Testis (tissue), 2 donors: ENCODE data around the gene ATP2A3.

Source experiments
- POLR2A ChIP-seq: fragments of 450-650 bp; IDR thresholded peaks from one replicate; pipeline ENCODE4 v1.6.1; 2017; ENCODE audit warnings: antibody characterized with exemption, mild to moderate bottlenecking, moderate library complexity
- TF ChIP-seq, protein P1 (sequence below), 3 experiments: fragments of 450-650 bp in 2 of 3; fragments of 200-600 bp in 1 of 3; sonication (generic) in 1 of 3; IDR thresholded peaks; one replicate each; pipeline ENCODE4 v1.5.1; 2016 to 2019; ENCODE audit warnings: antibody characterized with exemption in 3 of 3, mild to moderate bottlenecking in 2 of 3, moderate library complexity in 1 of 3

DNA sequence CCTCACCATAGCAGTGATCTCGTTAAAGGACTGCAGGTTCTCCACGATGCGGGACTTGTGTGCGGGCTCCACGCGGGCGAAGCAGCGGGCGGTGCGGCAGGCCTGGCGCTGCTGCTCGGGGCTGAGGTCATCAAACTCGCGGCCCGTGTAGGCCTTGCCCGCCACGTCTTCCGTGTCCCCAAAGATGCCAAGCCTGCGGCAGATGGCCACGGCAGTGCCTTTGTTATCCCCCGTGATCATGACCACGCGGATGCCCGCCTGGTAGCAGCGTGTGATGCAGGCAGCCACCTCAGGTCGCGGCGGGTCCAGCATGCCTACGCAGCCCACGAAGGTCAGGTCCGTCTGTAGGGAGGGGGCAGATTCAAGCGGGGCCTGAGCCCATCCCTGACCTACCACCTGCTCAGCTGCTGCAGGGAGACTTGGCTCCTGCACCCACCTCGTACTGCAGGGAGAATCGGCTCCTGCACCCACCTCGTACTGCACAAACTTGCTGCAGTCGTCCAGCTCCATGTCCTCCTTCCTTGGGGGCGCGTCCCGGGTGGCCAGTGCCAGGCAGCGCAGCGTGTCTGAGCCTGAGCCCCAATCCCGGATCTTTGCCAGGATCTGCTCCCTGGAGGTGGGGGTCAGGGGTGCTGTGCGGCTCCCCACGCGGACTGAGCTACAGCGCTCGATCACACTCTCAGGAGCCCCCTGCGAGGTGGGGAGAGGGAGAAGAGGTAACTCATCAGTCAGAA, 23.1 kb downstream of the ATP2A3 start:
- TF ChIP-seq, protein P1, sequence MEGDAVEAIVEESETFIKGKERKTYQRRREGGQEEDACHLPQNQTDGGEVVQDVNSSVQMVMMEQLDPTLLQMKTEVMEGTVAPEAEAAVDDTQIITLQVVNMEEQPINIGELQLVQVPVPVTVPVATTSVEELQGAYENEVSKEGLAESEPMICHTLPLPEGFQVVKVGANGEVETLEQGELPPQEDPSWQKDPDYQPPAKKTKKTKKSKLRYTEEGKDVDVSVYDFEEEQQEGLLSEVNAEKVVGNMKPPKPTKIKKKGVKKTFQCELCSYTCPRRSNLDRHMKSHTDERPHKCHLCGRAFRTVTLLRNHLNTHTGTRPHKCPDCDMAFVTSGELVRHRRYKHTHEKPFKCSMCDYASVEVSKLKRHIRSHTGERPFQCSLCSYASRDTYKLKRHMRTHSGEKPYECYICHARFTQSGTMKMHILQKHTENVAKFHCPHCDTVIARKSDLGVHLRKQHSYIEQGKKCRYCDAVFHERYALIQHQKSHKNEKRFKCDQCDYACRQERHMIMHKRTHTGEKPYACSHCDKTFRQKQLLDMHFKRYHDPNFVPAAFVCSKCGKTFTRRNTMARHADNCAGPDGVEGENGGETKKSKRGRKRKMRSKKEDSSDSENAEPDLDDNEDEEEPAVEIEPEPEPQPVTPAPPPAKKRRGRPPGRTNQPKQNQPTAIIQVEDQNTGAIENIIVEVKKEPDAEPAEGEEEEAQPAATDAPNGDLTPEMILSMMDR (IDR thresholded peaks at IDR 0.05), result no peak
- TF ChIP-seq POLR2A, result no peak
